K562 (cell line): Measurements from ENCODE around the gene RTL10. TPM values are rescaled to one million over a fixed set of nuclear protein-coding genes. Genes with fewer than 3 reads are reported as not detected.

Source experiments
- ARHGAP35 ChIP-seq: fragments of 450-650 bp; IDR thresholded peaks from 2 replicates; pipeline ENCODE4 v1.6.1; 2018; ENCODE audit not compliant: partially characterized antibody
- CBX3 ChIP-seq, 2 experiments: IDR thresholded peaks; 1 replicate in 1 of 2; 2 replicates in 1 of 2; pipeline ENCODE4 v1.6.1; 2012; ENCODE audit warnings: inconsistent platforms in 2 of 2, low read length in 2 of 2, borderline replicate concordance in 1 of 2, control low read depth in 1 of 2
- CEBPB ChIP-seq: fragments of 450-650 bp; IDR thresholded peaks from 2 replicates; pipeline ENCODE4 v1.6.1; 2016; ENCODE audit warnings: missing genetic modification characterization, missing compliant biosample characterization
- DDX20 ChIP-seq: fragments of 450-650 bp; IDR thresholded peaks from 2 replicates; pipeline ENCODE4 v1.6.1; 2016; ENCODE audit warnings: missing genetic modification characterization, low read depth, mild to moderate bottlenecking, missing compliant biosample characterization, moderate library complexity
- EGR1 ChIP-seq: fragments of 450-650 bp; conservative IDR thresholded peaks from 2 replicates; pipeline ENCODE4 v1.6.1; 2017; ENCODE audit warnings: mild to moderate bottlenecking
- ESRRB ChIP-seq: fragments of 250-450 bp; sonication (Bioruptor Pico); IDR thresholded peaks from 2 replicates; pipeline ENCODE4 v1.5.0; 2020; ENCODE audit warnings: mild to moderate bottlenecking, moderate library complexity, borderline replicate concordance
- EZH2 ChIP-seq: IDR thresholded peaks from 2 replicates; pipeline ENCODE4 v1.6.1; 2012; ENCODE audit warnings: low read depth, mild to moderate bottlenecking, inconsistent platforms, low read length, borderline replicate concordance
- GABPA ChIP-seq: fragments of 200-800 bp; sonication (Bioruptor generic); conservative IDR thresholded peaks from 2 replicates; pipeline ENCODE4 v1.6.1; 2016; ENCODE audit warnings: low read depth, missing genetic modification characterization, missing compliant biosample characterization
- GABPB2 ChIP-seq: fragments of 250-450 bp; sonication (Bioruptor Pico); conservative IDR thresholded peaks from 2 replicates; pipeline ENCODE4 v1.5.1; 2021; ENCODE audit warnings: mild to moderate bottlenecking
- HDGF ChIP-seq: fragments of 450-650 bp; IDR thresholded peaks from 2 replicates; pipeline ENCODE4 v1.6.1; 2016
- HNRNPLL ChIP-seq: fragments of 200-400 bp; formaldehyde crosslinking; IDR thresholded peaks from 2 replicates; pipeline ENCODE4 v1.6.1; 2017; ENCODE audit warnings: low read length, low read depth, mild to moderate bottlenecking; ENCODE audit not compliant: poor library complexity, severe bottlenecking
- HOXB6 ChIP-seq: fragments of 250-450 bp; sonication (Bioruptor Pico); IDR thresholded peaks from 2 replicates; pipeline ENCODE4 v1.5.1; 2022; ENCODE audit warnings: mild to moderate bottlenecking, borderline replicate concordance
- MAX ChIP-seq: sonication (generic); formaldehyde crosslinking; IDR thresholded peaks from 2 replicates; pipeline ENCODE4 v1.9.0; 2022; ENCODE audit warnings: mild to moderate bottlenecking, missing genetic modification reagents
- MBD1 ChIP-seq: fragments of 250-450 bp; sonication (Bioruptor Pico); IDR thresholded peaks from 2 replicates; pipeline ENCODE4 v1.8.0; 2022; ENCODE audit warnings: inconsistent platforms
- NCOA2 ChIP-seq, 2 experiments: fragments of 450-650 bp; IDR thresholded peaks; 2 replicates each; pipeline ENCODE4 v1.6.1; 2018; ENCODE audit warnings: mild to moderate bottlenecking in 2 of 2, moderate library complexity in 1 of 2; ENCODE audit not compliant: partially characterized antibody in 2 of 2
- NR3C1 ChIP-seq: sonication (generic); formaldehyde crosslinking; IDR thresholded peaks from 2 replicates; pipeline ENCODE4 v1.8.1; 2022; ENCODE audit warnings: missing genetic modification reagents
- PHB ChIP-seq: fragments of 250-450 bp; sonication (Bioruptor Pico); IDR thresholded peaks from 2 replicates; pipeline ENCODE4 v1.5.0; 2021
- PPARD ChIP-seq: fragments of 250-450 bp; sonication (Bioruptor Pico); IDR thresholded peaks from 2 replicates; pipeline ENCODE4 v1.8.0; 2022; ENCODE audit warnings: inconsistent platforms, mild to moderate bottlenecking, moderate library complexity
- PRPF4 ChIP-seq: fragments of 200-400 bp; formaldehyde crosslinking; IDR thresholded peaks from one replicate; pipeline ENCODE4 v1.6.1; 2017; ENCODE audit warnings: low read length, low read depth, mild to moderate bottlenecking; ENCODE audit not compliant: insufficient read depth, poor library complexity, severe bottlenecking
- RUNX1 ChIP-seq: sonication (generic); IDR thresholded peaks from 2 replicates; pipeline ENCODE4 v1.6.1; 2016; ENCODE audit warnings: antibody characterized with exemption, low read depth
- TRIM28 ChIP-seq: fragments of 450-650 bp; IDR thresholded peaks from 2 replicates; pipeline ENCODE4 v1.6.1; 2017
- USF2 ChIP-seq: sonication (generic); formaldehyde crosslinking; IDR thresholded peaks from 2 replicates; pipeline ENCODE4 v1.5.0; 2020; ENCODE audit warnings: missing genetic modification reagents
- ZNF584 ChIP-seq: fragments of 200-800 bp; sonication (Bioruptor generic); IDR thresholded peaks from 2 replicates; pipeline ENCODE4 v1.6.1; 2016; ENCODE audit warnings: low read depth, mild to moderate bottlenecking, missing genetic modification characterization, missing compliant biosample characterization
- ZNF766 ChIP-seq: fragments of 200-800 bp; sonication (Bioruptor generic); conservative IDR thresholded peaks from 2 replicates; pipeline ENCODE4 v1.6.1; 2016; ENCODE audit warnings: missing genetic modification characterization, missing compliant biosample characterization
- polyA plus RNA-seq, 8 experiments: library from polyadenylated mRNA; depleted of rRNA in 4 of 8; stranded (reverse) in 5 of 8; unstranded in 3 of 8; fragments of >200 nt; fragmentation: Nextera tagmentation in 2 of 8; fragmentation: Illumina TruSeq in 1 of 8; extraction: Ambion mirVana in 2 of 8; extraction: Trizol in 1 of 8; gene quantifications; 2 replicates each; pipeline versions ENCODE4 v1.2.1 to v1.2.3, GENCODE V29; 2011 to 2014; ENCODE audit warnings: inconsistent platforms in 1 of 8, missing spikeins in 1 of 8
- total RNA-seq, 7 experiments: library from RNA; depleted of rRNA in 6 of 7; stranded (reverse); fragments of >200 nt in 6 of 7; fragmentation: Illumina TruSeq in 2 of 7; extraction: Trizol in 2 of 7; gene quantifications; 2 replicates each; pipeline versions ENCODE4 v1.2.1 to v1.2.3, GENCODE V29; 2011 to 2021; ENCODE audit warnings: low replicate concordance in 1 of 7
- TF ChIP-seq, protein P1 (sequence below): fragments of 450-650 bp; formaldehyde crosslinking; IDR thresholded peaks from 2 replicates; pipeline ENCODE4 v1.4.0; 2022; ENCODE audit warnings: missing genetic modification characterization

RTL10 gene
- total and polyA plus RNA-seq, 9 of the 15 experiments (the other 6 are each of a cell fraction or from before 2014, with no cell fraction given) = 19.8 to 75.5 (median 32.5) TPM

- TF ChIP-seq HDGF (no peak), USF2 (CRISPR knock-in tag) (no peak), TRIM28 (no peak), NCOA2 (IDR thresholded peaks at IDR 0.05; ENCODE audit: partially characterized antibody in 2 of 2) (no peak), GABPA (tag) (no peak), NR3C1 (CRISPR knock-in tag) (no peak), DDX20 (tag) (no peak), ZNF584 (CRISPR knock-in tag) (no peak), ESRRB (no peak), CBX3 (IDR thresholded peaks at IDR 0.05; ENCODE audit: borderline replicate concordance in 1 of 2, low read length in 2 of 2) (no peak), ARHGAP35 (no peak), RUNX1 (no peak), HOXB6 (CRISPR knock-in tag) (peak; percentile 15; the same call in 1 of the 2 replicates), EZH2 (no peak), EGR1 (no peak), PPARD (CRISPR knock-in tag) (no peak), PRPF4 (no peak), MBD1 (CRISPR knock-in tag) (no peak), CEBPB (tag) (no peak), HNRNPLL (no peak), PHB (CRISPR knock-in tag) (no peak), MAX (CRISPR knock-in tag) (no peak), ZNF766 (CRISPR knock-in tag) (no peak), GABPB2 (CRISPR knock-in tag) (peak; percentile 5; the same call in 1 of the 2 replicates)
- TF ChIP-seq, protein P1, sequence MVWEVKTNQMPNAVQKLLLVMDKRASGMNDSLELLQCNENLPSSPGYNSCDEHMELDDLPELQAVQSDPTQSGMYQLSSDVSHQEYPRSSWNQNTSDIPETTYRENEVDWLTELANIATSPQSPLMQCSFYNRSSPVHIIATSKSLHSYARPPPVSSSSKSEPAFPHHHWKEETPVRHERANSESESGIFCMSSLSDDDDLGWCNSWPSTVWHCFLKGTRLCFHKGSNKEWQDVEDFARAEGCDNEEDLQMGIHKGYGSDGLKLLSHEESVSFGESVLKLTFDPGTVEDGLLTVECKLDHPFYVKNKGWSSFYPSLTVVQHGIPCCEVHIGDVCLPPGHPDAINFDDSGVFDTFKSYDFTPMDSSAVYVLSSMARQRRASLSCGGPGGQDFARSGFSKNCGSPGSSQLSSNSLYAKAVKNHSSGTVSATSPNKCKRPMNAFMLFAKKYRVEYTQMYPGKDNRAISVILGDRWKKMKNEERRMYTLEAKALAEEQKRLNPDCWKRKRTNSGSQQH (CRISPR knock-in tag) = peak; percentile 77; the same call in 1 of the 2 replicates
These were observed 1.1 kb upstream of the RTL10 start (continued) for GRCh38 chr22:19855504-19856409.
